ENCODE results near the gene ADAMTS12. TPM values are rescaled to one million over a fixed set of nuclear protein-coding genes. Genes with fewer than 3 reads are reported as not detected.

ADAMTS12 gene
- total RNA-seq, 2 experiments from 2014 or later: not detected

DNA sequence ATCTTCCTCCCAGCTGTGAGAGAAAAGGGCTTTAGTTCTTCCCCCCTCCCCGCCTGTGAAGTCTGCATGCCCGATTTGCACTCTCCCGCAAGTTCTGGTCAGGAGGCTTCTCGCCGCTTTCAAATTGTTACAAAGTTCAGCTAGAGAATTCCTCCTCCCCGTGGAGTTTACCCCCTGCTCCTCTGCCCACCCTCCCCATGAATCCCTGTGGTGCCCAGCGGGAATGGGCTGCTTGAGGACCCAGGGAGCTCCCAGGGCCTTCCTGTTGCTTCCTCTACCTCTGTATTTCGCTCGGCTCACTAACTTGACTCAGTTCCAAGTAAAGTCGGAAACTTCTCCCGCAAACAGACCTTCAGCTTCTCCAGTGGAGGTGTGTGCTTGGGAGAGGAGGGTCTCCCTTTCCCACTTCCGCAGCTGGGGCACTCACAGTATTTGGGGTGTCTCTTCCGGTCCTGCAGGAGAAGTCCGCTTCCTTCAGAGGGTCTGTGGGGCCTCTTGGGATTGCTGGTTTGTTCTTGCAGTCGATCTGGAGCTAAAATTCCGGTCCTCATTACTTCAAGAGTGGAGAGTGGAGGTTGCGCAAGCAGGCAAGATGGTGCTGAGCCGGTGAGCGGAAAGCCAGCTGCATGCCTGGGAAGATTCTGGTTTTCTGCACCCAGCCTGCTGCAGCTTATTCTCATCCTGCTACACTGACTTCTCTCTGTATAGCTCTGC lies 97.8 kb downstream of the ADAMTS12 start:
- no peak for ATAC-seq
- DNase-seq: no peak
- no peak overlapping the region for H3K27ac Mint-ChIP-seq
- H3K9me3 Mint-ChIP-seq (ENCODE audit: insufficient read depth): no peaks in the 10 kb centered on the region
- H3K36me3 Mint-ChIP-seq (ENCODE audit: low read depth): no peaks in the 10 kb centered on the region
- H3K4me3 Mint-ChIP-seq: no peak overlapping the region
- CTCF ChIA-PET: no interaction called here
- no peaks in the 10 kb centered on the region for H3K27me3 Mint-ChIP-seq (ENCODE audit: low read depth)
- POLR2A ChIA-PET: no interaction called here
- no peaks in the 10 kb centered on the region for H3K4me1 Mint-ChIP-seq (ENCODE audit: low read depth)

DNA sequence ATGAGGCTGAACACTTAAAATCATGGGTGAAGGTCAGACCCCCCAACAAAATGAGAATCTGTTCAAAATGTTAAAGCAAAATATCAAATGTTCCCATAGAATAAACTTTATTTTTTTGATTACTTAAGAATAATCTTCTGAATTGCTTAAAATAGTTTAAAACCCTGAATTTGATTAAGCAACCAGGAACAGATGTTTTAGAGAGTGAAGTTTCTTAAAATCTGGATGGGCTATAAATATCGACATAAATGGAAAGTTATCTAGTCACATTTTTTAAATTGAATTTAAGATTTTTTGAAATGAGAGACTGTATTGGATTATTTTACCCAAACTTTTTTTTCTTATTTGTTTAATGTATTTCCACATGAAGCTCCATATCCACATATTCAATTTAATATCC lies 98.5 kb downstream of the ADAMTS12 start:
- CTCF ChIA-PET: no interaction called here

DNA sequence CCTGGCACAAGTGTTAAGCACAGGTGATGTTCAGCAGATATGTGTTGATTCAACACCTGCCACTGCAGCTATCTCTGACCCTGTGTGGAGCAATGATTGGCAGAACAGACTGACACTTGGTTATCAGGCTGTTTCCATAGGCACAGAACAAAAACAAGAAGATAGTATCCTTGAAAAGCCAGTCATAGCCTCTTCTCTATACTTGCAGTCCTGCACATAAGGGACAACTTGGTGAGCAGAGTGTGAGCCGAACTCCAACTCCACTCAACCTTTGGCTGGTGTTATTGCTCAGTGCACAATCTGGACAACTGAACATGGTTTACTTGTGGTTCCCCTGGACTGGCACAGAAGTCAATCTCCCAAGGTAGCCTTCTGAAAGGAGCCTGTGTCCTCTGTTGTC lies 99.2 kb downstream of the ADAMTS12 start:
- Mint-ChIP-seq H3K27me3 (ENCODE audit: low read depth) (no peaks in the 10 kb centered on the region), H3K9me3 (ENCODE audit: insufficient read depth) (no peaks in the 10 kb centered on the region), H3K4me3 (no peak overlapping the region), H3K36me3 (ENCODE audit: low read depth) (no peaks in the 10 kb centered on the region), H3K27ac (no peak overlapping the region), H3K4me1 (ENCODE audit: low read depth) (no peaks in the 10 kb centered on the region)
- ATAC-seq (no peak), DNase-seq (no peak)
- ChIA-PET POLR2A (interaction anchor here (0.6 kb wide), 1 partner anchor 185 kb away, joined by 3 read pairs; no protein-coding TSS in a partner anchor), CTCF (no interaction called here)

More for the DNA sequence above, 98.5 kb downstream of the ADAMTS12 start:
- POLR2A ChIA-PET: no interaction called here
- no peak overlapping the region for H3K4me3 Mint-ChIP-seq
- H3K27ac Mint-ChIP-seq: no peak overlapping the region
- no peaks in the 10 kb centered on the region for H3K4me1 Mint-ChIP-seq (ENCODE audit: low read depth)
- no peak for ATAC-seq
- H3K36me3 Mint-ChIP-seq (ENCODE audit: low read depth): no peaks in the 10 kb centered on the region
- no peak for DNase-seq
- no peaks in the 10 kb centered on the region for H3K27me3 Mint-ChIP-seq (ENCODE audit: low read depth)
- no peaks in the 10 kb centered on the region for H3K9me3 Mint-ChIP-seq (ENCODE audit: insufficient read depth)

DNA sequence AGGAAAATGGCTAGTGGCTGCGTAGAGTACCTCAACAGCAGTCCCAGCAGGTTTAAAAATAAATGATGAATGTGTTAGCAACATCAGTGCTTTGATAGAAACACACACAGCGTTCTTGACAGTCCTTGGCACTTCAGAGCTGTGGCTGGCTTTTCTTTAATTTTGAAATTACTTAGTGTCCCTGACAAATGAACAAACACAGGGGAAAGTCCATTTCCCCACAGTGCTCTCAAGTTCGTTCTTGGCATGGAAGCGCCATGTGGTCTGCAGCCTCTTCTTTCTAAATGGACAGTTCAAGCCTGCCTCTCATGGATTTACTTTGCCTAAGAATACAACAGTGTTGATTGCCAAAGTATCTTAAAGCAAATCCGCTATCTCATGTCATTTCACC lies 102.2 kb downstream of the ADAMTS12 start:
- DNase-seq: no peak
- CTCF ChIA-PET: no interaction called here
- no peaks in the 10 kb centered on the region for H3K4me1 Mint-ChIP-seq (ENCODE audit: low read depth)
- POLR2A ChIA-PET: no interaction called here
- no peak overlapping the region for H3K27ac Mint-ChIP-seq
- no peaks in the 10 kb centered on the region for H3K9me3 Mint-ChIP-seq (ENCODE audit: insufficient read depth)
- H3K27me3 Mint-ChIP-seq (ENCODE audit: low read depth): peaks cover 5% of the 10 kb centered on the region
- no peak overlapping the region for H3K4me3 Mint-ChIP-seq
- no peak for ATAC-seq
- no peaks in the 10 kb centered on the region for H3K36me3 Mint-ChIP-seq (ENCODE audit: low read depth)

DNA sequence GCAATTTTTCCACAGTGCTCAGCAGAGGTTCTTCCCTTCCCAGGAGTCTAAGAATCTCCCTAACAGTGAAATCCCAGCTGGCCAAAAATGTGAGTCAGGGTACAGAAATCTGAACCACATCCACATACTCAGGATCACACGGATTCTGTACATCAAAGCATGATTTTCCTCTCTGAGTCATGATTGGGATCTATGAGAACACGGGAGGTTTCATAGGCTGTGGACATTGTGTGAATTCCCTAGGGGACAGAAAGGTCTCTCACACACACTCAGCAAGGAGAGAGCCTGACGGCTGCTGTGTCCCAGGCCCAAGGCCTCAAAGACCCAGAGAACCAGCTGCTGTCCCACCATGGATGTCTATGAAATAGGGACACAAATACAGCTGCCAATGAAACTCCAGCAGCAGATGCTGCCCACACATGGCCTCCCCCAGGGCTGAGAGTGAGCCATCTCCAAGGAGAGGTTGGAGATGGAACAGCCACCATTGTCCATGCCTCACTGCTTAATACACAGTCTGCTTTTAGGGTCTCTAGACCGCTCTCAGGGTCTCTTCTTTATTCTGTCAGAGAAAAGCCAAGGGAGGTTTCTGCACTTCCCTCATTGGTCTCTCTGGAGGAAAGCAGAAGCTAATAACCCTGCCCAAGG lies 102.7 kb downstream of the ADAMTS12 start:
- DNase-seq (no peak), ATAC-seq (no peak)
- H3K27me3 Mint-ChIP-seq (ENCODE audit: low read depth): peaks cover 5% of the 10 kb centered on the region
- no peaks in the 10 kb centered on the region for H3K9me3 Mint-ChIP-seq (ENCODE audit: insufficient read depth)
- H3K4me1 Mint-ChIP-seq (ENCODE audit: low read depth): no peaks in the 10 kb centered on the region
- no peak overlapping the region for H3K27ac Mint-ChIP-seq
- ChIA-PET POLR2A (no interaction called here), CTCF (no interaction called here)
- no peak overlapping the region for H3K4me3 Mint-ChIP-seq
- H3K36me3 Mint-ChIP-seq (ENCODE audit: low read depth): no peaks in the 10 kb centered on the region

DNA sequence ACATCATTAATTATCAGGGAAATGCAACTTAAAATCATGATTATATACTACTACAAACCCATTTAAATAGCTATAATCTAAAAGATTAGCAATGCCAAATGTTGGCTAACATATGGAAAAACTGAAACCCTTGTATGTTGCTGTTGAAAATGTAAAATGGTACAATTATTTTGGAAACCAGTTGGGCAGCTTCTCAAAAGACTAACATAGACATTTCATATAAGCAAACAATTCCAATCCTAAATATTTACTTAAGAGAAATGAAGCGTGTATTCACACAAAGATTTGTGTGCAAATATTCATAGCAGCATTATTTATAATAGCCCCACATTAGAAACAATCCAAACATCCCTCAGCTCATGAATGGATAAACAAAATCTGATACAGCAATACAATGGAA lies 106.2 kb downstream of the ADAMTS12 start:
- no peaks in the 10 kb centered on the region for H3K36me3 Mint-ChIP-seq (ENCODE audit: low read depth)
- ChIA-PET POLR2A (no interaction called here), CTCF (no interaction called here)
- H3K27me3 Mint-ChIP-seq (ENCODE audit: low read depth): peaks cover 5% of the 10 kb centered on the region
- no peak overlapping the region for H3K27ac Mint-ChIP-seq
- no peak for ATAC-seq
- no peaks in the 10 kb centered on the region for H3K4me1 Mint-ChIP-seq (ENCODE audit: low read depth)
- H3K9me3 Mint-ChIP-seq (ENCODE audit: insufficient read depth): no peaks in the 10 kb centered on the region
- DNase-seq: no peak
- no peak overlapping the region for H3K4me3 Mint-ChIP-seq

DNA sequence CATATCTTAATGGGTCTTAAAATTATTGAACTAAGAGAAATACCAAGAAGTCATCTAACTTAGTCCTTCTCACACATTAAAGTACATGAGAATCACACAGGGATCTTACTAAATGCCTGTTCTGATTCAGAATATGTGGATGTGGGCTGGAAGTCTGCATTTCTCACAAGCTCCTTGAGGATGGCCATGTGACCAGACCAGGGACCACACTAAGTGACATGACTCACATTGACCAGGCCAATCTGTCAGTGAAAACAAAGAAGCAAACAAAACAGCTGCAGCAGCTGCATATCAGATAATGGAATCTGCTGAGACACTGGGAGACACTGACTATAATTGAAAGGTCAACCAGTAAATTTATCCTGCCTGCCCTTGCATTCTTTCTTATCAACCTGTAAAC lies 110.5 kb downstream of the ADAMTS12 start:
- H3K4me3 Mint-ChIP-seq: no peak overlapping the region
- CTCF ChIA-PET: no interaction called here
- no peak for ATAC-seq
- no peaks in the 10 kb centered on the region for H3K36me3 Mint-ChIP-seq (ENCODE audit: low read depth)
- no peaks in the 10 kb centered on the region for H3K4me1 Mint-ChIP-seq (ENCODE audit: low read depth)
- no peak overlapping the region for H3K27ac Mint-ChIP-seq
- H3K27me3 Mint-ChIP-seq (ENCODE audit: low read depth): peaks cover 7% of the 10 kb centered on the region
- POLR2A ChIA-PET: no interaction called here
- DNase-seq: no peak
- H3K9me3 Mint-ChIP-seq (ENCODE audit: insufficient read depth): no peaks in the 10 kb centered on the region

DNA sequence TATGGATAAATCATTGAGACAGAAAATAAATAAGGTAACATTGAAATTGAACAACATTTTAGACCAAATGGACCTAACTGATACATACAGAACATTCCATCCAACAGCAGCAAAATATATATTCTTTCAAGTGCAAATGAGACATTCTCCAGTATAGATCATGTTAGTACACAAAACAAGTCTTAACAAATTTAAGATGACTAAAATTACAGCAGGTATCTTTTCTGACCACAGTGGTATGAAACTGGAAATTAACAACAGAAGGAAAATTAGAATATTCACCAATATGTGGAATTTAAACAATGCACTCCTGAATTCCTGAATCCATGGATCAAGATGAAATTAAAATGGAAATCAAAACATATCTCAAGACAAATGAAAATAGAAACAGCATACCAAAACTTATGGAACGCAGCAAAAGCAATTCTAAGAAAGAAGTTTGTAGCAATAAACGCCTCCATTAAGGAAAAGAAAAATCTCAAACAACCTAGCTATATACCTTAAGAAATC lies 115.6 kb downstream of the ADAMTS12 start:
- ChIA-PET CTCF (no interaction called here), POLR2A (no interaction called here)
- Mint-ChIP-seq H3K4me3 (no peak overlapping the region), H3K27ac (no peak overlapping the region), H3K9me3 (ENCODE audit: insufficient read depth) (no peaks in the 10 kb centered on the region), H3K27me3 (ENCODE audit: low read depth) (peaks cover 2% of the 10 kb centered on the region), H3K4me1 (ENCODE audit: low read depth) (no peaks in the 10 kb centered on the region), H3K36me3 (ENCODE audit: low read depth) (no peaks in the 10 kb centered on the region)
- no peak for ATAC-seq
- DNase-seq: no peak

DNA sequence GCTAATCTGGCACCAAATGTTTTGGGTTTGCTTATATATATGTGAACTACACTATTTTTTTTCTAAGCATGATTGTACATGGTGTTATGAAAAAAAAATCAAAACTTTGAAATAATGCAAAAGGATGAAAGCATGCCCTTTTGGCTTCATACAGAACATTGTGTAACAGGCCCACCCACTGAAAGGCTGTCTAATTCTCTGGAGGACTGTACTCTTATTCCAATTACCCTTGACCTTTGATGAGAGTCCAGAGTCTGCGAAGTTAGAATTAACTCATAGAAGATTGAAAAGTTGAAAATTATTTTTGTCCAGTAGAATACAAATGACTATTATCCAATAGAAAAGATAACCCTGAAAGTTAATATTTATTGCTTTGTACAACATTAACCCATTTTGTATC lies 117.4 kb downstream of the ADAMTS12 start:
- no peaks in the 10 kb centered on the region for H3K9me3 Mint-ChIP-seq (ENCODE audit: insufficient read depth)
- no peak for ATAC-seq
- no peaks in the 10 kb centered on the region for H3K4me1 Mint-ChIP-seq (ENCODE audit: low read depth)
- ChIA-PET CTCF (interaction anchor here (1.5 kb wide), 1 partner anchor 196 kb away, joined by 3 read pairs; no protein-coding TSS in a partner anchor), POLR2A (no interaction called here)
- no peak overlapping the region for H3K27ac Mint-ChIP-seq
- H3K27me3 Mint-ChIP-seq (ENCODE audit: low read depth): peaks cover 5% of the 10 kb centered on the region
- H3K4me3 Mint-ChIP-seq: no peak overlapping the region
- no peak for DNase-seq
- no peaks in the 10 kb centered on the region for H3K36me3 Mint-ChIP-seq (ENCODE audit: low read depth)

DNA sequence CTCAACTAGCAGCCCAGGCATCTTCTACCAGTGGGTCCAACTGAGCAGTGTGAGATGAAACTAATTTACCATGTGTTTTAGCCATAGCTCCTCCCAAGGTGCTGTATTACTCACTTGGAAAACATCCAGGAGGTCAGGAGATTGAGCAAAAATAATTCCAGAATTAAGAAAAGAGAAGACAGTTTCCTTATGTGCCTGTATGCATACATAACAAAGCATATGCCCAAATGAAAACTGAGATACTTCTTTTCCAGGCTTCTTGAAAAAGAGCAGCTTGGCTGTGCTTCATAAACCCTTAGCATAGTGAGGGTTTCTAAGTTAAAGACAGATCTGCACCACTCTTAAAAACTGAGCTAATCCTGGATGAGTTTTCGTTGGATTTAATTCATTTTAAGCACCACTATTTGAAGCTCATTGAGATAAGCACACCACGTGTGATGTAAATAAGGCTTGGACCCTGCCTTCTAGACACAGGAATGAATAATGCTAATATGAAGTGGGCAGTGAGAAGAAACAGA lies 119.4 kb downstream of the ADAMTS12 start:
- Mint-ChIP-seq H3K36me3 (ENCODE audit: low read depth) (no peaks in the 10 kb centered on the region), H3K27ac (no peak overlapping the region), H3K4me1 (ENCODE audit: low read depth) (no peaks in the 10 kb centered on the region), H3K27me3 (ENCODE audit: low read depth) (peaks cover 13% of the 10 kb centered on the region), H3K9me3 (ENCODE audit: insufficient read depth) (no peaks in the 10 kb centered on the region), H3K4me3 (no peak overlapping the region)
- POLR2A ChIA-PET: no interaction called here
- no peak for ATAC-seq
- CTCF ChIA-PET: no interaction called here
- DNase-seq: no peak

DNA sequence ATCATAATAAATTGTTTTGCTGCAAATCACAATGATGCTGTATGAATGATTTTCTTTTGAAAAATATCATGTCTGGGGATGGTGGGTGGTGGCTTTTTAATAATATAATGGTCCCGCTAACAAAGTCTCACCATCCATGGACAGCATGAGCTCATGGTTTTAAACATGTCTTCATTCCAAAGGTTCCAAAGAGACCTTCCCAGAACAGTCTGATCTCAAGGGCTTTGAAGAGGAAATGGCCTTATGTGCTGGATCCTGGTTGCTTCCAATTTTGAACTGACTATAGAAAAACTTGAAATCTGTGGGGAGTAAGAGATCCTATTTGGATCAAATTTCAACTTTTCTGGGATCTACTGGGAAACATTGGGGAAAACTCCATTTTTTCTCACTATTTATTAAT lies 121.8 kb downstream of the ADAMTS12 start:
- H3K36me3 Mint-ChIP-seq (ENCODE audit: low read depth): no peaks in the 10 kb centered on the region

DNA sequence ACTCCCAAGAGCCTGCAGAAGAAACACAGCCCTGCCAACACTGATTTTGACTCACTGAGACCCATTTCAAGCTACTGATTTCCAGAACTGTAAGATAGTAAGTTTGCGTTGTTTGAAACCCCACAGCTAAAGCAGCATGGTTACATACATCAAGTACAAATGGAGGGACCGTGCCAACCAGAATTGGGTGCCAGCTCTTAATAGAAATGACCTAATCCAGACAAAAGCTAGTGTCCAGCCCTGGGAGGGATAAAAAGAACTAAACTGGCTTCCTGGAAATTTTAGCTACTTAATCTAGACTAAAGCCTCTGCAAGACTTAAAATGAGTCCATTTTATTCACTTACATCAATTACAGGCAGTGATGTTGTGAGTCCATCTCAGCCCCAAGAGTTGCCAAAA lies 122.6 kb downstream of the ADAMTS12 start:
- Mint-ChIP-seq H3K4me1 (ENCODE audit: low read depth) (no peaks in the 10 kb centered on the region), H3K27ac (no peak overlapping the region), H3K36me3 (ENCODE audit: low read depth) (no peaks in the 10 kb centered on the region), H3K27me3 (ENCODE audit: low read depth) (peaks cover 18% of the 10 kb centered on the region), H3K4me3 (no peak overlapping the region), H3K9me3 (ENCODE audit: insufficient read depth) (no peaks in the 10 kb centered on the region)
- ChIA-PET POLR2A (no interaction called here), CTCF (interaction anchor here (0.8 to 1.0 kb wide), 2 partner anchors 35 to 201 kb away, joined by 3 read pairs; no protein-coding TSS in a partner anchor)
- DNase-seq: no peak
- ATAC-seq: no peak

More for the DNA sequence above, 121.8 kb downstream of the ADAMTS12 start:
- no peak overlapping the region for H3K4me3 Mint-ChIP-seq
- H3K27ac Mint-ChIP-seq: no peak overlapping the region
- ATAC-seq: no peak
- no peak for DNase-seq
- no peaks in the 10 kb centered on the region for H3K9me3 Mint-ChIP-seq (ENCODE audit: insufficient read depth)
- no peaks in the 10 kb centered on the region for H3K4me1 Mint-ChIP-seq (ENCODE audit: low read depth)
- peaks cover 18% of the 10 kb centered on the region for H3K27me3 Mint-ChIP-seq (ENCODE audit: low read depth)
- ChIA-PET CTCF (no interaction called here), POLR2A (no interaction called here)
